Activated CD4-positive, alpha-beta T cell treated with anti-CD3 and anti-CD28 coated beads, Interleukin-2, amount 50 U/mL, for 16 hours (primary cell): ENCODE measurements around the gene MTRF1.
"Not testable (repeated sequence)": the region's sequence is repeated elsewhere in the genome, so short reads cannot be mapped to it uniquely, and the experiment has no call there.

Experiments
- DNase-seq: peaks from one replicate; pipeline ENCODE4 v3.0.0-alpha.2; 2020

MTRF1 gene

GRCh38 chr13:41263261-41263971 is at the start of gene MTRF1:
Gene MTRF1, minus strand, starts transcription at chr13:41263576. Its CDS starts 2,669 bp downstream, at chr13:41260907.
- DNase-seq, result peak; percentile 81

GRCh38 chr13:41313117-41313516 is 49.7 kb upstream of the MTRF1 start:
- no peak for DNase-seq

- peak; percentile 16 for DNase-seq
Measured at GRCh38 chr13:41312176-41312500, 48.8 kb upstream of the MTRF1 start.

- DNase-seq, result peak; percentile 48
Measured at GRCh38 chr13:41311406-41312175, 48.2 kb upstream of the MTRF1 start.

DNA sequence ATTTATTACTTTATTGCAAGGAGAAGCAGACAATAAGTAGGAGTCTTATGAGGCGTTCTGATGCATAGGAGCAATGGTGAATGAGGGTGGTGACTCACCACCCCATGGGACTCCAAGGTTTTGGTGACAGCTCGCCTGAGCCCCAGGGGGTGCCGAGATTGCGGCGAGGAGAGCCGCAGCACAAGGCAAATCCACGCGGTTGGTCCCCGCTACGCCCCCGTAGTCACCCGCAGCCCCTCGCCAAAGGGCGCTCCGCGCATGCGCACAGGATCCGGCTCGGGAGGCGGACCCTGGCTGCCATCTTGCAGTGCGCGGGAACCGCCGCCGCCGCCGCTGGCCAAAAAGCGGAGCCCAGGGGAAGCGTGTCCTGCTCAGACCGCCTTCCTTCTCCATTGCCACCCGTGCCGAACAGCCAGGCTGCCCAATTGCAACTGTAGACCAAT is 47.6 kb upstream of the MTRF1 start, which contains the start of gene NAA16:
TSS of gene NAA16 (plus strand) at position 305 of the 443 bp plus-strand sequence. CDS start 262 bp downstream, outside the sequence.
- DNase-seq, result peak; percentile 96

- no peak for DNase-seq
Measured at GRCh38 chr13:41307884-41308640, 44.7 kb upstream of the MTRF1 start.

DNA sequence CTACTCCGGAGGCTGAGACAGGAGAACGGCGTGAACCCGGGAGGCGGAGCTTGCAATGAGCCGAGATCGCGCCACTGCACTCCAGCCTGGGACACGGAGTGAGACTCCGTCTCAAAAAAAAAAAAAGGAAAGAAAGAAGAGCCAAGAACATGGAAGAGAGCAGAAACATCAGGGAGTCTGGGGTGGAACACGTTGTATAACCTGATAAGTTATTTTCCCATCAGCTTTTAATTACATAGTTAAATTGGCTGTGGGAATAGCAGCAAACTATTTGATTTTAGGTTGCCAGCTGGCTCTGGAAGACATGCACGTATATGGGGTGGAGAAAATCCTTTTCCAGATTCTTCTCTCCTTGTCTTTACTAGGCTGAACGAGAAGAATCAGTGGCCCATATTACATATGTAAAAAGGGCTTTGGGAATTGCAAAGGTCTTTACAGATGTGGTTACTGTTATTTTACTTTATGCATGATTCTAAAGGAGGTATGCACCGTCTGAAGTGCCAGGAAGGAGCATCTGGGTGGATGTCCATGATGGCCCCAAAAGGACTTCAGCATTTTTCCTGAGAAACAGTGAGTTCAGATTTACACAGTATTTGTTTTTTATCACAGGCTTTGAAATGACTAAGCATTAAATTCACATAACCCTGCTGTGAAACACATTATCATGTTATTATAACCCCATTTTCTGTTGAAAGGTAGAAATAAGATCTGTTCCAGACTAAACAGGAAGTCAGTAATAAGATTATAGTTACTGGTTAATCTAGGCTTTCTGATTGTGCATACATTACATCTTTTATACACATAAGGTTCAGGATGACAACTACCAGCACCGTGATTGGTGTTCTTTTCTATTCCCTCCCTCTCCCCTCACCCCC is 43.1 kb upstream of the MTRF1 start:
- no peak for DNase-seq

GRCh38 chr13:41304551-41304950 is 41.2 kb upstream of the MTRF1 start:
- DNase-seq, result no peak

GRCh38 chr13:41302743-41303142 is 39.4 kb upstream of the MTRF1 start:
- DNase-seq, result no peak

GRCh38 chr13:41299316-41300094 is 36.1 kb upstream of the MTRF1 start:
- DNase-seq, result no peak

DNA sequence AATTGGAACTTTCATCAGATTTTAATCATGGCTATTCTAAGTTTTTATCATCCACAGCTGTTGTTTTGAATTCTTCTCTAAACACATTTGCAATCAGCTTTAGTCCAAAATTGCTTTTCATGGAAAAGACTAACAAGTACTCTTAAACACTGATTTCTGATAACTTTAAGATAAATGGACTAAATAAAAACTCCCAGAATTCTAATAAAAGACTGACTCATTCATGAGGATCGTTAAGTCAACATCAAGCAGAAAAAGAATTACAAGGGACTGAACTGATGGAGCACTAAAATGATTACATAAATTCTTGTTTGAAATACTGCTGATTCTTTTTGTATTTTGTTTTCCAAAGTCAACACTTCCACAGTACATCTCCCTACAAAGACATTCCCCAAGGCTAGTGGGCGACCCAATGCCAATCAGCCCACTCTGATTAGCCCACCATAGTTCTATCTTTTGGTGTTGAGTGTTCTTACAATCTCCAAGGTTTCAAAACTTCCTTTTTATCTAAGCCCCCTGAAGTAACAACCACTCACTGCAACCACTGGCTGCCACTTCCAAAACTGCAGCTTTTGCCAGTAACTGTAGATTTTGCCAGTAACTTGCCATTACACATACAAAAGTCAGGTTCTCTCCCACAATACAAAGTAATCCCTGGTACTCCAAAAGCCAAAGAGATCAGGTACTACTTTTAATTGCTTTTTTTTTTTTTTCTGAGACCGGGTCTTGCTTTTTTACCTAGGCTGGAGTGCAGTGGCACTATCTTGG is 33.7 kb upstream of the MTRF1 start:
- DNase-seq, result no peak

DNA sequence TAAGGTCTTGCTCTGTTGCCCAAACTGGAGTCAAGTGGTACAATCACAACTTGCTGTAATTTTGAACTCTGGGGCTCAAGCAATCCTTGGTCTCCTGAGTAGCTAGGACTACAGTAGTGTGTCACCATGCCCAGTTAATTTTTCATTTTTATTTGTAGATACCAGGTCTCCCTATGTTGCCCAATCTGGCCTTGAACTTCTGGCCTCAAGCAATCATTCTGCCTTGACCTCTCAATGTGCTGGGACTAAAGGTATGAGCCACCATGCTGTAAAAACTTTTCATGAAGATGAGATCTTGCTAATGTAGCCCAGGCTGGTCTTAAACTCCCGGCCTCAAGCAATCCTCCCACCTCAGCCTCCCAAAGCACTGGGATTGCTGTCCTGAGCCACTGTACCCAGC is 32.6 kb upstream of the MTRF1 start:
- no peak for DNase-seq

DNA sequence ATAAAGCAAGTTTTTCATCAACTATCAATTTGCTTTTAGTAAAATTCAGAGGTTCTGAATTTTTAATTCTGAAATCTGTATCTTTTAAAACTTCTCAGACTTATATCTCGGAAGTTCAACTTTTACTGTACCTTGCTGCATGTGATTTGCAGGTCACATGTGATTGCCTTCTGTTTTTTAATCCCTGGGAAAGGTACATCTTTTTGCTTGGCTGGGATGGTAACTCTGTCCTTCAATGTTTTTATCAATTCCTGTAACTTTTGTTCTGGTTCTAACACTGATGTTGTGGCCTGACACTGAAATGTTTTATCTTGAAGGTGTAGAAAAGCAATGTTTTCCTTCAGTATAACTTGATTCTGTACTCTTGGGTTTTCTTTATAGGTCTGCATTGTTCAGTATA is 31.5 kb upstream of the MTRF1 start:
- DNase-seq, result no peak

- DNase-seq, result no peak
Measured at GRCh38 chr13:41293272-41293671, 29.9 kb upstream of the MTRF1 start.

DNA sequence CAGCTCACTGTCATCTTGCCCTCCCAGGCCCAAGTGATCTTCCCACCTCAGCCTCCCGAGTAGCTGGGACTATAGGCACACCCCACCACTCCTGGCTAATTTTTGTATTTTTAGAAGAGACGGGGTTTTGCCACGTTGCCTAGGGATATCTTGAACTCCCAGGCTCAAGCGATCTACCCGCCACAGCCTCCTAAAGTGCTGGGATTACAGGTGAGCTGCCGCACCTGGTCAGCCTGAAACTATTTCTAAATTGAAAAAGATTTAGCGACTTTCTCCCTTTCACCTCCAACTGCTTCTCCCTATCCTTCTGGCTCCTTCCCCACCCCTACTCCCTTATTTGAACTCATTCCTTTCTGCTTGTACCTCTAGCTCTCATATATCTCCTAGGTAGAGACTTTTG is 27.9 kb upstream of the MTRF1 start:
- no peak for DNase-seq

GRCh38 chr13:41289463-41289881 is 26.1 kb upstream of the MTRF1 start:
- no peak for DNase-seq

DNA sequence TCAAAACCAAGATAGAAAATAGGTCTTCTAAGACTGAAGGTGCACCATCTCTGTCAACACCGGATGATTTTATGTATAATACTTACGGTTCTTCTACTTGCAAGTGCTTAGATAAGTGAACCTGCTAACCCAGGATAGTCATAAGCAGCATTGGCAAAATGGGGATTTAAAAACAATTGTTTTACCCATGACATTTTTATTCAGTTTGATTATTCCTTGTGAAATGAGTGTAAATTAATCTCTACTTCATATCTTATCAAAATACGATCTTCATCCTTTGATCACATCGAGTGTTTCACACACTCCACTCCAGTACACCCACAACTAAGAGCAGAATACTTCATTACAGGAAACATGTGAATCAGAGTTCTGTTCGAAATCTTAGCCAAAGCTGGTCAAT is 23.0 kb upstream of the MTRF1 start:
- peak; percentile 4 for DNase-seq

DNA sequence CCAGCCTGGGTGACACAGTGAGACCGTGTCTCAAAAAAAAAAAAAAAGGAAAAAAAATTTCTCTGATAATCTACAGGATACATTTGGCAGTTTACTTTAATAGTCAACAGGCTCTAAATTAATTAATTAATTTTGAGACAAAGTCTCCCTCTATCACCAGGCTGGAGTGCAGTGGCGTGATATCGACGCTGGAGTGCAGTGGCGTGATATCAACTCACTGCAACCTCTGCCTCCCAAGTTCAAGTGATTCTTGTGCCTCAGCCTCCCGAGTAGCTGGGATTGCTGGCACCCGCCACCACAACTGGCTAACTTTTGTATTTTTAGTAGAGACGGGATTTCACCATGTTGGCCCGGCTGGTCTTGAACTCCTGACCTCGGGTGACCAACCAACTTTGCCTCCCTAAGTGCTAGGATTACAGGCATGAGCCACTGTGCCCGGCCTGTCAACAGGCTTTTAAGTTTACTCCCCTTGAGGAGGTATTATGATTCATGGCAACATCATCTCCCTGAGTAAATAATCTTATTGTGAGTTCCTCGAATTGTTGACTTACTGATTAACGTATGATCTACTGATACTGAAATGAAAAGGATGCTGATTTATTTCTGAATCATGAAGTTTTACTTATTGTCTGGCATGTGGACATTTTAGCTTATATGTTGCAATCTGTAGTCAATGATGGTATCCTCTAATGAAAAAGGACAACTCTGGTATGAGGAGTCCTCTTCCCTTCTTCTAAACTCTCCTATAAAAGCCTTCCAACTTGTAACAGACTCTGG is 21.3 kb upstream of the MTRF1 start:
- DNase-seq, result no peak

GRCh38 chr13:41282129-41282571 is 18.8 kb upstream of the MTRF1 start:
- DNase-seq, result no peak

- not testable (repeated sequence) for DNase-seq
Measured at GRCh38 chr13:41279156-41279555, 15.8 kb upstream of the MTRF1 start.
